ENCODE data around the gene SLC8A1. TPM values are rescaled to one million over a fixed set of nuclear protein-coding genes. Genes with fewer than 3 reads are reported as not detected.

Gene SLC8A1
- total RNA-seq, 1 donor from 2014 or later: 5.6 TPM

- no peak for TF ChIP-seq CTCF (IDR thresholded peaks at IDR 0.05)
- no peak for DNase-seq (ENCODE audit: low spot score in 2 of 2)
- Histone ChIP-seq H3K4me3 (no peak overlapping the region), H3K4me1 (peaks cover 0 to 28% of the 10 kb centered on the region in 2 donors), H3K9me3 (no peaks in the 10 kb centered on the region), H3K27ac (no peak overlapping the region), H3K27me3 (no peaks in the 10 kb centered on the region), H3K36me3 (no peaks in the 10 kb centered on the region)
- intact Hi-C loops (cut with DNase I): loop anchor here (2.0 kb wide), 1 partner anchor 65 kb away; no protein-coding TSS in a partner anchor
Measured at GRCh38 chr2:40348038-40348437, 103.9 kb downstream of the SLC8A1 start.

DNA sequence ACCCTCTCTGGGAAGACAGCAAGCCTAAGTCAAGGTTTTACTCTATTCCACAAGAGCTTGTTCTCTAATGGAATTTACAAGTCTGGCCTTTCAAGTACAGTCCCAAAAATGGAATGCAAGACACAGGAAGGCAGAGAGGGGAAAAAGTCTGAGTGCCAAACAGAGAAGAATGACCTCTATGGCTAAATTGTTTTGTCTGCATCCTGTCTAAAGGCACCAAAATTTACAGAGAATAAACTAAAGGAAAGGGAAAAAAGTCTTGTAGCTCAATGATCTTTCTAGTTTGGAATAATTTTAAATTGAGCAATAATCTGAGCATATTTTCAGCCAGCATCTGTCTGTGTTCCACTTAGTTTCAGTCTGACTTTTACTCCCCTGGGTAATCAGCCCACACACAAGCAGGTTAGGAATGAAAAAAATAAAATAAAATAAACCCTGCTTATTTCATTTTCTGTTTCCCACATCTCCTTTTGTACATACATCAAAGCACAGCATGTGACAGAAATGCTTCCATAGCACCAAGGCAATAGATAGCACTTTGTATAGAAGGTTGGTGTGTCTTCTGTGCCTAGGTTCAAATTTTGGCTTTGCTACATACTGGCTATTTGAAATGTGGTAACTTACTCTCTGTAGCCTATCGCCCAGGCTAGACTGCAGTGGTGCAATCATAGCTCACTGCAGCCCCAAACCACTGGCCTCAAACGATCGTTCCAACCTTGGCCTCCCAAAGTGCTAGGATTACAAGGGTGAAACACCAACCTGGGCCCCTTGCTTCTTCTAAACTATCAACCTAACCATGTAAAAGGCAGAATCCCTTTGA is 105.1 kb downstream of the SLC8A1 start:
- peaks cover 0 to 16% of the 10 kb centered on the region in 2 donors for H3K4me1 ChIP-seq
- intact Hi-C loops (cut with DNase I): no loop called here
- no peaks in the 10 kb centered on the region for H3K27me3 ChIP-seq
- peak overlapping the region; percentile 72 to 80 for H3K27ac ChIP-seq
- no peak for TF ChIP-seq CTCF (IDR thresholded peaks at IDR 0.05)
- H3K36me3 ChIP-seq: no peaks in the 10 kb centered on the region
- DNase-seq (ENCODE audit: low spot score in 2 of 2): no peak
- no peak overlapping the region for H3K4me3 ChIP-seq
- no peaks in the 10 kb centered on the region for H3K9me3 ChIP-seq

DNA sequence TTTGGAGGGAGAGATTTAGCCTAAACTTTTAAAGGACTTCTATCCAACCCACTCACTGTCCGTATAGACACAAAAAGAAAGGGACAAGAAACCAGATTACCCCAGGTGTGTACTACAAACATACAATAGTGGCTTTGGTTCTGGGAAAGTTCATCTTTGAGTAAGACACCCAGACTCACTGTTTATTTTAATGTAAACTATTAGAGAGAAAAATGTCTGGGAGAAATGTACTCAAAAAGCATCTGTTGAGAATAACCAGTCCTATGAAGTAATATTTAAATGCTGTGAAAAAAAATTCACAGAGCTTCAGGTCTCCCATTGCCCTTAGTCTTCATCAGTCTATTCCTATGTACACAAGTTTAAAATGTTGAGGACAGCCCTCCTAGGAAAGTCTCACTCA is 107.5 kb downstream of the SLC8A1 start:
- Histone ChIP-seq H3K27ac (no peak overlapping the region), H3K36me3 (no peaks in the 10 kb centered on the region), H3K9me3 (no peaks in the 10 kb centered on the region), H3K27me3 (no peaks in the 10 kb centered on the region), H3K4me3 (no peak overlapping the region), H3K4me1 (peaks cover 0 to 16% of the 10 kb centered on the region in 2 donors)
- no peak for TF ChIP-seq CTCF (IDR thresholded peaks at IDR 0.05)
- DNase-seq (ENCODE audit: low spot score in 2 of 2): no peak
- intact Hi-C loops (cut with DNase I): no loop called here

- H3K27me3 ChIP-seq: no peaks in the 10 kb centered on the region
- TF ChIP-seq CTCF (IDR thresholded peaks at IDR 0.05): no peak
- no peaks in the 10 kb centered on the region for H3K36me3 ChIP-seq
- no peaks in the 10 kb centered on the region for H3K9me3 ChIP-seq
- H3K4me3 ChIP-seq: no peak overlapping the region
- H3K4me1 ChIP-seq: peaks cover 0 to 16% of the 10 kb centered on the region in 2 donors
- DNase-seq (ENCODE audit: low spot score in 2 of 2): no peak
- intact Hi-C loops (cut with DNase I): no loop called here
- no peak overlapping the region for H3K27ac ChIP-seq
Measured at GRCh38 chr2:40343902-40344301, 108.0 kb downstream of the SLC8A1 start.

GRCh38 chr2:40341198-40341597 is 110.7 kb downstream of the SLC8A1 start:
- peaks cover 0 to 9% of the 10 kb centered on the region in 2 donors for H3K4me1 ChIP-seq
- no peak for TF ChIP-seq CTCF (IDR thresholded peaks at IDR 0.05)
- H3K27ac ChIP-seq: no peak overlapping the region
- H3K4me3 ChIP-seq: no peak overlapping the region
- no peaks in the 10 kb centered on the region for H3K9me3 ChIP-seq
- intact Hi-C loops (cut with DNase I): no loop called here
- no peak for DNase-seq (ENCODE audit: low spot score in 2 of 2)
- H3K36me3 ChIP-seq: no peaks in the 10 kb centered on the region
- H3K27me3 ChIP-seq: no peaks in the 10 kb centered on the region
